HG02943 (cell line): Measurements from ENCODE around the gene RAC3.

Source experiments
- ATAC-seq: cut with Tn5 transposase; IDR thresholded peaks from one replicate; pipeline ENCODE4 v1.9.1; 2021; ENCODE audit warnings: mild to moderate bottlenecking, low read depth, moderate library complexity; ENCODE audit not compliant: unreplicated experiment

Gene RAC3

GRCh38 chr17:82053556-82054263 lies 22.2 kb downstream of the RAC3 start:
- ATAC-seq: no peak

DNA sequence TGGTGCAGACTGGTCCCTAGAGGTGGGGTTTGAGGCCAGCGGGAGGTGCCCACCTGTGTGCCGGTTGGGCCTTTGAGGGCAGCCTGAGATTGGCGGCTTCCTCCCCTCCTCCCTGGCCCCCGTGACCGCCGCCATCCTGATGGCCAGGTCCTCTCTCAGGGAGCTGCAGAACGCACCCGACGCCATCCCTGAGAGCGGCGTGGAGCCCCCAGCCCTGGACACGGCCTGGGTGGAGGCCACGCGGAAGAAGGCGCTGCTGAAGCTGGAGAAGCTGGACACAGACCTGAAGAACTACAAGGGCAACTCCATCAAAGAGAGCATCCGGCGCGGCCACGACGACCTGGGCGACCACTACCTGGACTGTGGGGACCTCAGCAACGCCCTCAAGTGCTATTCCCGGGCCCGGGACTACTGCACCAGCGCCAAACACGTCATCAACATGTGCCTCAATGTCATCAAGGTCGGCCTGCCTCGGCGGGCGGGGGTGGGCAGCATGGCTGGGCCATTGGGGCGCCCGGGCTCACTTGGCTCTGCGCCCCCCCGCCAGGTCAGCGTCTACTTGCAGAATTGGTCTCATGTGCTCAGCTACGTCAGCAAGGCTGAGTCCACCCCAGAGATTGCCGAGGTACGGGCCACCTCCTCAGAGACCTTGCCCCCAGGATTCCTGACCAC lies 23.0 kb downstream of the RAC3 start:
- ATAC-seq: no peak

GRCh38 chr17:82055023-82055964 lies 23.8 kb downstream of the RAC3 start:
- ATAC-seq: no peak

DNA sequence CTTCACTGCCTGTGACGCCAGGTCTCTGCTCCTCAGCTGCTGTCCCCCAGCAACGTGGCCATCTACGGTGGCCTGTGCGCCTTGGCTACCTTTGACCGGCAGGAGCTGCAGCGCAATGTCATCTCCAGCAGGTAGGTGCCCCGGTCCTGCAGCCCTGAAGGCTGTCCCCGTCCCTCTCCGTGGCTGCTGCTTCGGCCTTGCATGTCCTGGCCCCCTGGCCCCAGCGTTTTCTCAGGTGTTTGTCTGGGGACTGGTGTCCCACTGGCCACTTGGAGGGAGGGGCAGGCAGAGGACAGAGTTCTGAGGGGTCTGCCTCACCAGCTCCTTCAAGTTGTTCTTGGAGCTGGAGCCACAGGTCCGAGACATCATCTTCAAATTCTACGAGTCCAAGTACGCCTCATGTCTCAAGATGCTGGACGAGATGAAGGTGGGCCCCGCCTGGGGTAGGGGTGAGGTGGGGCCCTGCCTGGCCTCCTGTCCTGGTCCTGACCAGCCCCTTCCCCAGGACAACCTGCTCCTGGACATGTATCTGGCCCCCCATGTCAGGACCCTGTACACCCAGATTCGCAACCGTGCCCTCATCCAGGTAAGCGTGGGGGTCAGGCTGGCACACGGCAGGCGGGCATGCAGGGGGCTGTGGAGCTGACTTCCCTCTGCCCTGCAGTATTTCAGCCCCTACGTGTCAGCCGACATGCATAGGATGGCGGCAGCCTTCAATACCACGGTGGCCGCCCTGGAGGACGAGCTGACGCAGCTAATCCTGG lies 24.7 kb downstream of the RAC3 start:
- ATAC-seq: no peak

GRCh38 chr17:82056729-82057621 lies 25.5 kb downstream of the RAC3 start:
- no peak for ATAC-seq

- no peak for ATAC-seq
These were observed 26.9 kb downstream of the RAC3 start for GRCh38 chr17:82058230-82058854.

GRCh38 chr17:82058855-82059249 lies 27.4 kb downstream of the RAC3 start:
- no peak for ATAC-seq

DNA sequence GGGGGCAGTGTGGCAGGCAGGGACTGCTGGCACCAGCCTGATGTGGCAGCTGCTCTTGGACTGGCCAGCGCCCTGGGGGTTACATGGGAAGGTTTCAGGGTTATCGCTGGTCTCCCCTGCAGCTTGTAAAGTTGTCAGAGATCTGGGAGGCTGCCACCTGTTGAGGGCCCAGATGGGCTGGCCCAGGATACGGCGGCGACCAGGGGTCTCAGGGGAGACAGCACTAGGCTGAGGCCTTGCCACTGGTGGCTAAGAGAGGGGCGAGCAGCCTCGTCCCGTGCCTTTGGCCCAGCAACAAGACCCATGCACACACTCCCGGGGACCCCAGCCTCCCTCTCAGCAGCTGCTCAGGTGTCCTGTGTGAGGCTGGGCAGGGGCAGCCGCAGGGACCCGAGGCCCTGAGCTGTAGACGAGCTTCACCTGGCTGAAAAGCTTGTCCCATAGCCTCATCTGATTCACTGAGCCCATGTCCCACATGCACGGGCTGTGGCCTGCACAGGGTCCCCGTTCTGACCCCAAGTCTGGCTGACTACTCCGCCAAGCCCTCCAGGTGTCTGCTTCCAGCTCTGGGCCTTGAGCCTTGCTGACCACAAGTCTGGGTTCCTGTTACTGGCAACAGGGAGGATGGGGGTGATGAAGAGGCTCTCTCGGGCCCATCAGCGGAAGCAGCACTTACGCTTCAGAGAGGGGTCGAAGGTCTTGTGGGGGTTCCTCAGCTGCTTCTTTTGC lies 28.0 kb downstream of the RAC3 start:
- ATAC-seq: no peak

DNA sequence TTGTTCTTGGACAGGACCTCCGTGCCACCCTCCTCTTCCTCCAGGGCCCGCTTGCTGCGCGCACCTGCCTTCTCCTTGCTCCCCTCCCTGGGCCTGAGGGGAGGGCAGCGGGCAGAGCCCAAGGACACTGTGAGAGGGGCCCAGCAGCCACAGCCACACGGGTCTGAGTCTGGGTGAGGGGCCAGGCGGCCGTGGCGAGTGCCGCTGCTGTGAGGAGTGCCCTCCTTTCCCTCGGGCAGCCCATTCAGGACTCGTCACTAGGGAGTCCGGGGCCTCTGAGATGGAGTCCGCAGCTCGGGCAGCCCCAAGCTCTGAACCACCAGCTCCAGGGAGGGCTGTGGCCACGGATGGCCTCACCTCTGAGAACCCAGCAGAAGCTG lies 28.5 kb downstream of the RAC3 start:
- ATAC-seq: no peak

DNA sequence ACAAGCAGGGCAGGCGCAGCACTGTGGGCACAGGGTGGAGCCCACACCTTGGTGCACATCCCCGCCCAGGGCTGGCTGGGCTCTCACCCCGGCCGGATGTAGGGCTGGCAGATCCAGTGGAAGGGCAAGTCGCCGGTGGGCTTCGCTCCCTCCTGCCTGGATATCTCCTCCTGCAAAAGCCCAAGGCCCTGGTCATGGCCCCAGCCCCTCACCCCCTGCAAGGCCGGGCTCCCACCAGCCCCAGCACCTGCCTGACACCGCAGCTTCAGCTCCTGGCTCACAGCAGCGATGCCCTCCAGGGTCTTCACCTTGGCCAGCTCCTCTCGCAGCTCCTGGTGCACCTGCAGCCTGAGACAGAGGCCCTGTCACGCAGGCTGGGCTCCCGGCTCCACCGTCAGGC lies 29.1 kb downstream of the RAC3 start:
- ATAC-seq: no peak

GRCh38 chr17:82061047-82061925 lies 29.8 kb downstream of the RAC3 start:
- ATAC-seq: no peak

GRCh38 chr17:82062076-82062983 lies 30.9 kb downstream of the RAC3 start:
- ATAC-seq: no peak

GRCh38 chr17:82062984-82063368 lies 31.5 kb downstream of the RAC3 start:
- ATAC-seq: no peak

GRCh38 chr17:82063424-82064415 lies 32.2 kb downstream of the RAC3 start:
- ATAC-seq: no peak

GRCh38 chr17:82064433-82065192 lies 33.1 kb downstream of the RAC3 start:
- ATAC-seq: no peak
